Hypothalamus (tissue), 51 donors: ENCODE measurements around the gene GCHFR.

Experiments
- DNase-seq, 51 donors: peaks; one replicate each; lab custom pipeline; 2025; lab: John Stamatoyannopoulos, UW

GCHFR gene

DNA sequence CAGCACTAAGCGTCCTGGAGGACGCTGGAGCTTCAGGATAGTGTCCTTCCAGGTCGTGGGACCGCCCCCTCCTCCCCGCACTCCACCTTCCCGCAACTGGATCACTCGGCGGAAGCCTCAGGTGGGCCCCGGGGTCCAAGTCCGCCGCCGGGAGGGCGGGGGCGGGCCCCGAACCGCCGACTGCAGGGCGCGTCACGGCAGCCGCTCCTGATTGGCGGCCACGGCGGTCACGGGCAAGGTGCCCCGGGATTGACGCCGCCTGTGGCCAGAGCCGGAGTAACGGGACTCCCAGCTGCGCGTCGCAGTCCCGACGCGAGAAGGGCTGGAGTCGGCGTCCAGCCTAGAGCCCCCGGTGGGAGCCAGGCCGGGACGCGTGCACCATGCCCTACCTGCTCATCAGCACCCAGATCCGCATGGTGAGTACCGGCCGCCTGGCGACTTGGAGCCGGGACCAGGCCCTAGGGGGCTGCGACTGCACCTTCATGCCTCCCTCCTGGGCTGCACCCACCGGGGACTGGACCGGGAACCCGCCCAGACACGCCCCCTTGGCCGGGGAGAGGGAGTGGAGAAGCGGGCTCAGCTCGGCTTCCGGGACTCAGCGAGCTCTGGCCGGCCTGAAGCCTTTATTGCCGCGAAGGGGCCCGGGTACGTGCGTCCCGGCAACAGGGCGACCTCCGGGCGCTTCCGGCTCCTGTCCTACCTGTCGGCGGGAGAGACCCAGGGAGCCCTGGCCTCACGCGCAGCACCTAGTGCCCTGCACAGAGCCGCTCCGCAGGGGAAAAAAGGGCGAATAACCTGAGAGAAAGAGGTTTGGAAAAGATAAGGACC is at the start of gene GCHFR:
Gene GCHFR, plus strand, starts transcription at position 268 of the 828 bp plus-strand sequence. Its CDS starts 113 bp downstream, at position 381.
- peak in 28 of 51 donors; percentile 15 to 69 (median 46) for DNase-seq

DNA sequence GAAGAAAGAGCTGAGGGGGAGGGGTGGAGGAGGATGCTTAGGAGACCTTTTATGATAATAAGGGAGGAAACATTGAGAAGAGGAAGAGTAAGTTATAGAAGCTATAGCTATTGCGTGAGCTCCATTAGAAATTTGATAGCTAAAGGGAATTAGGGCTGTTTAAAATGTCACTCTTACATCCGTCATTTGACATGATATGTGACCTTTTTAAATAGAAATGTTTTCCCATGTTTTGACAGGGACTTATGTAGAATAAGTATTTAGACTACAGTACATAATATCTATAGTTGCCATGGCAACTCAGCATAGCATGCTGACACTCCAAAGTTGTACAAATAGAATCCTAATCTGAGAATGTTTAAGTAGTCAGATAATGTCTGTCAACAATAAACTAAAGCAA is 49.7 kb upstream of the GCHFR start:
- no peak for DNase-seq

DNA sequence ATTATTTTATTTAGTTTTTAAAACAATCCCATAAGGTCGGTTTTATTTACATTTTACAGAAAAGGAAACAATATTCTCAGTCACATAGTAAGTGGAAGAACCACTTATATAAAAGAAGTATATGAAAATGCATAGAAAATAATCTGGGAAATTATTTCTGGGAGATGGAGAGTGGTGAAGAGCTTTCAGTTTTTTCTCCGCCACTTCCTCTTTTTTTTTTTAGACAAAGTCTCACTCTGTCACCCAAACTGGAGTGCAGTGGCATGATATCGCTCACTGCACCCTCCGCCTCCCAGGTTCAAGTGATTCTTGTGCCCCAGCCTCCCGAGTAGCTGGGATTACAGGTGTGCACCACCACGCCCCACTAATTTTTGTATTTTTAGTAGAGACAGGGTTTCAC is 47.7 kb upstream of the GCHFR start:
- DNase-seq, result no peak

DNA sequence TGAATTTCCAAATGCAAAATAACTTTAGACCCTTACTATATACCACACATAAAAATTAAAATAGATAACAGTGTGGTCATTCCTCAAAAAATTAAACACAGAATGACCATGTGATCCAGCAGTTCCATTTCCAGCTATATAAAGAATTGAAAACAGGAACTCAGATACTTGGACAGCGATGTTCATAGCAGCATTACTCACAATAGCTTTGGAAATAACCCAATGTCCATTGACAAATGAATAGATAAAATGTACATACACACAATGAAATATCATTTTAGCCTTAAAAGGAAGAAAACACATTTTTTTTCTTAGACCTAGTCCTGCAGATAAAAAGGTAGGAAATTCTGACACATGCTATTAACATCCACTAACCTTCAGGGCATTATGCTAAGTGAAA is 42.2 kb upstream of the GCHFR start:
- no peak for DNase-seq

DNA sequence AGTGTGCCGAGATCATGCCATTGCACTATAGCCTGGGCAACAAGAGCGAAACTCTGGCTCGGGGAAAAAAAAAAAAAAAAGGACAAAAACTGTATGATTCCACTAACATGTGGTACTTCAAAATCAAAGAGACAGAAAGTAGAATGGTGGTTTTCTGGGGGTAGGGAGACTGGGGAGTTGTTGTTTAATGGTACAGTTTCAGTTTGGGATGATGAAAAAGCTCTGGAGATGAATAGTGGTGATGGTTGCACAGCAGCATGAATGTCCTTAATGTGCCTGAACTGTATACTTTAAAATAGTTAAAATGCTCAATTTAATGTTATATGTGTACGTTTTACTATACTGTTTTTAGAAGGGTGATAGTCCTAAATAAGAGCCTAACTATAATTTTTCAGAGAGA is 41.5 kb upstream of the GCHFR start:
- no peak for DNase-seq

DNA sequence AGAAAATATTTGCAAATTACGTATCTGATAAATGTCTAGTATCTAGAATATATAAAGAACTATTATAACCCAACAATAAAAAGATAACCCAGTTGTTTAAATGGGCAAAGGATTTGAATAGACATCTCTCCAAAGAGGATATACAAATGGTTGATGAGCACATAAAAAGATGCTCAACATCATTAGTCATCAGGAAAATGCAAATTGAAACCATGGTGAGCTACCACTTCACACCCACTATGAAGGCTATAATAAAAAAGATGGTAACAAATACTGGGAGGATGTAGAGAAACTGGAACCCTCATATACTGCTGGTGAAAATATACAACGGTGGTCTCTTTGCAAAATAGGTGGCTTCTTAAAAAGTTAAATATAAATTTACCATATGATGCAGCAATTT is 40.9 kb upstream of the GCHFR start:
- no peak for DNase-seq

DNA sequence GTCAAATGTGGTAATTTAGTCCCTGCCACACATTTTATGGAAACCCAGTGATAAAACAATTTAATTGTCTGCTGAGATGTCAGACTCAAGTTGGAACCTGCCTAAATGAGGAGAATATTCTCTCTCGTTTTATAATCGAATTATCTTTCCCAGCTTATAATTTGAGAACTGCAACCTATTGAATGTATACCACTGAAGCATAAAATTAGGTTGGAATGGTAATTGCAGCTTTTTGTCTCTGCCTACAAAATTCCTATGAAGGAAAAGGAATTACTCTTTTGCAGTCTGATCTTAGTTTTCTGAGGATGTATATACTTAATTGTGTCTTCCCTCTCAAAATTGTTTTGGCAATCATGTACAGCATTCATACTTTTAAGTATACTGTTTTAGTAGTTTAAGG is 39.9 kb upstream of the GCHFR start:
- no peak for DNase-seq

DNA sequence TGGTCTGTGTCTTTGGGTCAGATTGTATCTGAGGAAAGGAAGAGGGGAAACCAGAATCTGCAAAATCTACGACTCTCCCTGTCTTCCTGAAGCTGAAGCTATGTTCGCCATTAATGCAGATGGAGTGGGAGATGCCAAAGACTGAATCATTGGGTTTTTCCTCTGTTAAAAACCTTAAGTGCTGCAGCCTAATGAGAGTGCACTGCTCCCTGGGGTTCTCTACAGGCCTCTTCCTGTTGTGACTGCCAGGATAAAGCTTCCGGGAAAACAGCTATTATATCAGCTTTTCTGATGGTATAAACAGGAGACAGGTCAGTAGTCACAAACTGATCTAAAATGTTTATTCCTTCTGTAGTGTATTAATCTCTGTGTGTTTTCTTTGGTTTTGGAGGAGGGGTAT is 32.8 kb upstream of the GCHFR start:
- no peak for DNase-seq

DNA sequence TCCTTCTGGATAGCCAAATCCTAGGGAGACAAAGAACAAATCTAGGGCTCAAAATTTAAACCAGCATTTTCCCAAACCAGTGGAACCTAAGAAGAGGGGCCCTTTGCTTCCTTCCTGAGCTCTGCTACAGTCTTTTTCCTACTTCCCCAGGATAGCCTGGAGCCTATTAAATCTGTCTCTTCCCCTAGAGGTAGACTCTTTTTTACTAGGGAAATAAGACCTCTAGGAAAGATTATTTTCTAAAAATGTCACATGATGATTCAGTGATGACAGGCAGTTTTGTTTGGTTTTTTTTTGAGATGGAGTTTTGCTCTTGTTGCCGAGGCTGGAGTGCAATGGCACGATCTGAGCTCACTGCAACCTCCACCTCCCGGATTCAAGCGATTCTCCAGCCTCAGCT is 27.3 kb upstream of the GCHFR start:
- no peak for DNase-seq

DNA sequence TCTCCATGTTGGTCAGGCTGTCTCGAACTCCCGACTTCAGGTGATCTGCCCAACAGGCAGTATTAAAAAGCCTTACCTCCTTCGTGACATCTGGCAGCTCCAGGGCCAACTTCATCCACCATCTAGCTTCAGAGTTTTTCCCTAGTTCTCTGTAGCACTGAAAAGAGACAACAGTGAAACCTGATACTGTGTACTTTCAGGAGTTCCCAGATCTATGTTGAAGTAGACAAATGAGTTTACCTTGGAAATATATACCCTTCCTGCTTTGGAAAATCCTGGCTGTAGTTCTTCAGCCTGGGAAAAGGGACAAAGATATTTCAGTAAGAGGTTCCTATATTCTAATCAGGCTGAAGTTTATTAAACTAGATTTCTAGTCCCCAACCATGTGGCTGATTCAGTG is 26.8 kb upstream of the GCHFR start:
- DNase-seq, result no peak

DNA sequence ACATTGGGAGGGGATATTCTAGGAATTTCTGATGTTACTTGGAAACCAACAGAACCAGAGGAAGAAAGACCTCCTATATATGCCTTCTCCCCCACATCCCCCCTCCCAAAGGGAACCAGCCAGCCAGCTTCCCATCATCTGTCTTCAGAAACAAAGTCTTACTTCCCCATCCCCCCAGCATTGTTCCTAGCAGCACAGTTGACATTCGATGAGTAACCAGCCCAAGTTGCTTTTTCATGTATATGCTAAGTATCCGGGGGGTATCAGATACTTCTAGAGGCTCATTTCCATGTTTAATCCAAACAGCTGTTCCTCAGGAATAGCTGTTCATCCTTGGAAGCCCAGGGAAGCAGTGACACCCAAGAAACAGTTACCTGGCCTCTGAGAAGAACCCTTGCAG is 24.8 kb upstream of the GCHFR start:
- no peak for DNase-seq

DNA sequence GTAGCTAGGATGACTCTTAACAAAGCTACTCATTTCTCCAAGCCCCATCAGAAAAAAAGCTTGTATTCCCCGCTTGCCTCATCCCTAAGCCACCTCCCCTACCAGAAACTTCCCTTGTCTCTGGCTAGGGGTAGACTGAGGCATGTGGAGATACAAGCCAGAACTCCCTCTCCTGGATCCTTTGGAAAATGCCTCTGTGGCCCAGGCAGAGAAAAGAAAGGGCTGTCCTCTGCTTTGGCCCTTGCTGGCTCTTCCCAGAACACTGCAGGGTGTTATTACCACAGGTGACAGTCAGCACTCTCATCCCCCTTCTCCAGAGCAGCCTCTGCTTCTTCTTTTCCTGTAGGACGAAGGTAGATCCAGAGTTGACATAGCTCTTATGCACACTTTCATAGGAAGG is 24.0 kb upstream of the GCHFR start:
- DNase-seq, result no peak

DNA sequence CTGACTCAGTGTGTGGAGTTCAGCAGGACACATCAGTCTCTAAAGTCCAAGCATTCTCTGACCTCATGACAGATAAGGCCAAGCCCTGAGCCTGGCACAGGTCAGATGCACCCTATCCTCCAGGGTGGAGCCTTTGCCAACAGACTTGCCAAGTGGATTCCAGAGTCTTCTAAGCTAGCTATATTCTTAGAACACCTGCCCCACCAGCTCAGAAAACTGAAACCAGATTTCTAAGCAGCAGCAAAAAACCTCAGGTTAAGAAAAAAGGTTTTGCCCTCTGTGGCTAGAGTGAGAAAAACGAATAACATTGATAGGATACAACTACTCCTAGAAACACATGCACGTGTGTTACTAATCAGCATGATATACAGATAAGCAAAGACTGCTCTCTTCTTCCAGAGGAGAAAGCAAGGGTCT is 20.4 kb upstream of the GCHFR start:
- no peak for DNase-seq

DNA sequence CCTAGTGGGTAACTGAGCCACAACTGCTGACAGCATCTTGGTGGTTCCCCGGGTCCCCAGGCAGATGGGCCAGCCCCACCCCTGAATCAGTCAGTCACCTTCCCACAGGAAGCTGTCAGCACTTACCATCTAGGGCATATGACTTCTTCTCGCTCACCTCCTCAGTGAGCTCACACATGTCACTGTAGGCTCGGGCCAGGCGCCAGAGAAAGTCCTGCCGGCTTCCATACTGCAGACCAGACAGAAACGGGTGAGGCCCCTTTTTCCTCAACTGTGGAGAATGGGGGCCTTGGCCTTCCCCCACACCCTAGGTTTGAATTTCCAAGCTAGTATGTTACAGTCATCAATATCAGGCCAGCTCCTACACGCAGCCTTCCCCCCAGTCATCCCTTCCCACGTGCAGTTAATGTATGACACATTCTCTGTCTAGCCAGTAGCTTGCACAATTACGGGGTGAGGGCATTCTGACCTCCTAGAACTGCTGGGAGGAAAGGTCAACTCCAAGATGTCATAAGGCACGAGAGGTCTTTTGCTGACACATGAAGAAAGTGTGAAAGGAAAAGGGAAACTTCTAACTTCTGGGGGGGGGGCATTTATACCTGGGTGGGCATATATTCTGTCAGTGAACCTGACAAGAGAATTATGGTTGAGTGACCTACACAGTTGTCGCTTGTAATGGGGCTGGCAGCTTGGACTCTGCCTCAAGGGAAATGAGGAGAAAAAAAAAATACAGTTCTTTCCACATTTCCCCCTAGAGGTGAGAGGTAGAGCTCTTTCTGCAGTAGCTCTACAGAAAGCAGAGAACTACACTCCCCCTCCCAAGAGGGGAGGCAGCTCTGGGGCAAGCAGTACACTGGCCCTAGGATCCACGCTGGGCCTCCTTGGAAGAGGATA is 19.7 kb upstream of the GCHFR start:
- no peak for DNase-seq

DNA sequence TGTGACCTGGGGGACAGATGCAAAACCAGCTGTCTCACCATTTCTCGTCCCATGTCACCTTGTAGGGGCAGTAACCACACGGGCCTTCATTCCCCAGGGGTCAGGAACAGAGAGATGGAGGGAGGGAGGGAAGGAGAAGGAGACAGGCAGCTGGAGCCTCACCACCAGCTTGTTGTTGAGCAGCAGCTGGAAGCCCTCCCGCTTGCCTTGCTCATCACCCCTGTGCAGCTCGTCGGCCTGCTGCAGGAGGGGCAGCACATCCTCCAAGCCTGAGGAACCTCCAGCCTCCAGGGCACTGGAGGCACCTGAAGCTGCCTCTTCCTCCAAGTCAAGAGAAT is 19.1 kb upstream of the GCHFR start:
- DNase-seq, result no peak

DNA sequence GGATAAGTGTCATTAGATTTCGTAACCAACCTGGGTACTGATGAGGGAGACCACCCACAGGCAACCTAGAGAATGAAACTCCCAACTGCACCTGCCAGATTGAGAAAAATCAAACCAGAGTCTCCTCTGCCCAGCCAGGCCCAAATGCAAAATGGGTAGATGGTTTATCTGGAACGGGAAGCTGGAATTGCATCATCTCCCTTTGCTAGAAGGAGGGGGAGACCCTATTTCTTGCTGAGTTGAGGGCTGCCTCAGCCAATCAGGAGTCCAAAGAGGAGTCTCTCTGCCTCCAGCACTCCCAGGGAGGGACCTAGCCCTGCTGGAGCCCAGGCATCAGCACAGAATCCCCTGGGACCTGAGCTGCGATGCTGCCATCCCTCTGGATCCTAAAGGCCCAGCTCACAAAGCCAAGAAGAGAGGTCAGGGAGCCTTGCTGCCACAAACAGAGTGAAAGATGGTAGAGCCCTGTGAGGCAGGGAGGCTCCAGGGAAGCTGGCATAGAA is 16.9 kb upstream of the GCHFR start:
- DNase-seq, result no peak

DNA sequence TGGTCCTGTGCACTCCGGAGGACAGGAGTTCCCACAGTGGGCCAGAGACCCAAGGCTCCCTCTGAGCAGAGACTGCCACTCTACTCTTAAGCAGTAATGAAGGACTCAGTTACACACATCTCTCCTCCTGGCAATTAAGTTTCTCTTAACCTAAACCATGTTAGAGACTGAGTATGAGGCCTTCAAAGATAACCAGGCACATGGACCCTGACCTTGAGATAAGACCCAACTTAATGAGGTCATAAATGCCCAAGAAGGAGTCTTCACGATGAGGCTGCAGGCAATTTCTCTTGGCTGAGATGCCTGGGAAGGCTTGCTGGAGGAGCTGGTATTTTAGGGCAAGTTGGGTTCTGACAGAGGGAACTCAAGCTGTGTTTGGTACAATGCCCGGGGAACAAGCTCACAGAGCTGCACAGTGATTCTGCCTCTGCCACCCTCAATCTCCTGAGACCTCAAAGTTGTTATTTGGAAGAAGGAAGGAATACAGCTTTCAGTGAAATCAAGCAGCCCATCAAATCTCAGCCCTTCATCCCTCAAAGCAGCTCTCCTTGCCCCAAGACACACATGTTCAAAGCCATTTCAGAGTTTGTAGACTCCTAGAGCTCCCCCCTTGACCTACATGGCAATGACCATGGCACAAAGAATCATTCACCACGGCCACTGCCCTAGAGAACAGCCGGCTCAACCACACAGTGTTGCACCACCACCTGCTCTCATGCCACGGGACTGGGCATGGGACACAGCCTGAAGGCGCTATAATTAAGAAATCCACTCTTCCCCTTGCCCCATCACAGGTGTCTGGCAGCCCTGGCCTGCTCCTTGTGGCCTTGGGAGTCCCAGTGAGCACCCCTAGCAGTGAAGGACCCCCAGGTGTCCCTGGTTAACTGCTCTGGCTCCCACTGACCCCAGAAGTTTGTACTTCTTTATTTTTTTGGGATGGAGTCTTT is 15.9 kb upstream of the GCHFR start:
- DNase-seq, result no peak

DNA sequence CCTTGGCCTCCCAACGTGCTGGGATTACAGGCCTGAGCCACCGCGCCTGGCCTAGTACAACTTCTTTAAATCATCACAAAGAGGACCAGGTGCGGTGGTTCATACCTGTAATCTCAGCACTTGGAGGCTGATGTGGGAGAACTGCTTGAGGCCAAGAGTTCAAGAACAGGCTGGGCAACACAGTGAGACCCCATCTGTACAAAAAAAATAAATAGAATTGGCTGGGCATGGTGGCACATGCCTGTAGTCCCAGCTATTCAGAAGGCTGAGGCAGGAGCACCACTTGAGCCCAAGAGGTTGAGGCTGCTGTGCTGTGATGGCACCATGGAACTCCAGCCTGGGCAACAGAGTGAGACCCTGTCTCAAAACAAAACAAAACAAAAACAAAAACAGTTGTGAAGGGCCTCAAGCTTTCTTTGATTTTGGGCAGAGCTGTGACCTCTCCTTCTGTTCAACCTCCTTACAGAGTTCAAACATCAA is 14.7 kb upstream of the GCHFR start:
- DNase-seq, result no peak

DNA sequence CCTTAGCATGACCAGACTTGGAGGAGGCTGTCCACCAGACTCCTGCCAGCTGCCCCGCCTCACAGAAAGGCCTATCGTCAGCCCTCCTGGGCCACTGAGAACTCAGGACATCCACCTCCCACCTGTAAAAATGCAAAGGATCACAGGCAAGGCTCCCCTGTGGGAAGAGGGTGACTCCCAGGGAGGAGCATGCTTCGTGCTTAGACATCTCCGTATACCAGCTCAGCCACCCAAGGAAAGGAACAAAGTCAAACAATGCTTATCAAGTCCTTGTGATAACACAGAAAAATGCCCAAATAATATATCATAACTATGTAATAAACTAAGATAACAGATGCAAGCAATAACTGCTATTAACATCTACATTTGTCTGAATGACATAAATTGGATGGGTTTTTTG is 13.0 kb upstream of the GCHFR start:
- no peak for DNase-seq

DNA sequence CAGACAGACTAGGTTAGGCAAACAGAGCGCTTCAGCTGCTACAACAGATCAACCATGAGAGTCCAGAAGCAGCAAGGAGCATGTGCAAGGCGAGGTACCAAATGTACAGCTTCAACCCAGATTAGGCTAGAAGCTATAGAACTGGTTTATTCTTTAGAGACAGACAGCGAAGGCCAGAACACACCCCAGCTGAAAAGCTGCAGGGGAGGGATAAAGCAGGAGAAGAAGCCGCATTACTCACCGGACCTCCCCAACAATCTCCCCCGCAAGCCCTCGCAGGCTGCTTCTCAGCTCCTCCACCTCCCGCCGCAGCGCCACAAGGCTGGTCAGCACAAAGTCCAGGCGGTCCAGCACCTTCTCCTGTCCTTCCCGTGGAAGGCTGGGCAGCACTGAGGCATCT is 12.1 kb upstream of the GCHFR start:
- no peak for DNase-seq

DNA sequence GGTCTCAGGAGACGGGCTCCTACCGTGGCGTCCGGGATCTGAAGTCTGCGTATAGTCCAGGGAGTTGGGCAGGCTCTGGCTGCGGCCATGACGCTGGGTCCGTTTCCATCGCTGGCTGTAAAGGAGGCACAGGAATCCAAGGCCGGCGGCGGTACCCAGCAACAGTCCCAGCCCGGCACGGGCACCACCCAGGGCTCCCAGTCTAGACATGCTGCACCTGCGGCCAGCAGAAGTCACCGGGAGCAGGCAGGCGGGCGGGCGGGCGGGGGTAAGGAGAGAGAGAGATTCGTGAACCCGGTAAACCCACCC is 9.3 kb upstream of the GCHFR start:
- peak in 5 of 51 donors; percentile 20 to 47 (median 41) for DNase-seq
